GM21360 (cell line): ENCODE measurements around the gene CCDC91.
"Not testable (repeated sequence)": the region's sequence is repeated elsewhere in the genome, so short reads cannot be mapped to it uniquely, and the experiment has no call there.

ENCODE experiments used
- ATAC-seq: cut with Tn5 transposase; IDR thresholded peaks from one replicate; pipeline ENCODE4 v1.9.1; 2021; ENCODE audit warnings: mild to moderate bottlenecking, moderate library complexity; ENCODE audit not compliant: unreplicated experiment

CCDC91 gene

DNA sequence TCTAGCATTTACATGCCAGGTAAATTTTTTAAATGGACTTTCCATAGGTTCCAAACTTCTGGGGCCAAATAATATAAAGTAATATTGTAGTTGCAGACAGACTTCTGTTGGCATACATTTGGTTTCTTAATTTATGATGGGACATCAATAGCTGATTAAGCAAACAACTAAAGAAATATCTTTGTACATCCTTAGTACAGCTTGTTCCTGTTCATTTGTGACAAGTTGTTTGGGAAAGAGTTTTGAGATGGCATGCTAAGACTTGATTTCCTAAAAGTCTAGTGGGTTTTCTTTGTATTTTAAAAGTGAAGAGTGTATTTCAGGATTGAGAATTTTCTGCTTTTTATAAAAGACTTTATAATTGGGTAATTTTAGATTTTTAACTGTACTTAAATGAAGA, 41.0 kb downstream of the CCDC91 start:
- no peak for ATAC-seq

GRCh38 chr12:28232211-28232928, 42.1 kb downstream of the CCDC91 start:
- ATAC-seq = no peak

- ATAC-seq = no peak
These were observed 44.2 kb downstream of the CCDC91 start for GRCh38 chr12:28234444-28234843.

DNA sequence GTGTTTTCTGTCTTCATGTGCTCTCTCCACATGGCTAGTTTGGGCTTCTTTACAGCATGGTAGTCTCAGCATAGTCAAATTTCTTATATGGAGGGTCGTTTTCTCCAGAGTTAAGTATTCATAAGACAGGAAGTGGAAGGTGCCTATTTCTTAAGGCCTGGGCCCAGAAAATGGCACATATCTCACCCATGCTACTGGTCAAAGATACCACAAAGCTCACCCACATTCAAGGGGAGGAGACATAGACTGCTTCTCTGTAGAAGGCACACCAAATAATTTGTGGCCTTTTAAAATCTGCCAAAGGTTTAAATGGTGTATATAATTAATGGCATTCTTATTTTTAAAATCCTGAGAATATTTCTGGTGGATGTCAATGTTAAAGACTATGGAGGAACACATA, 44.8 kb downstream of the CCDC91 start:
- no peak for ATAC-seq

GRCh38 chr12:28235985-28236384, 45.7 kb downstream of the CCDC91 start:
- no peak for ATAC-seq

- ATAC-seq = no peak
These were observed 47.2 kb downstream of the CCDC91 start for GRCh38 chr12:28237423-28237822.

DNA sequence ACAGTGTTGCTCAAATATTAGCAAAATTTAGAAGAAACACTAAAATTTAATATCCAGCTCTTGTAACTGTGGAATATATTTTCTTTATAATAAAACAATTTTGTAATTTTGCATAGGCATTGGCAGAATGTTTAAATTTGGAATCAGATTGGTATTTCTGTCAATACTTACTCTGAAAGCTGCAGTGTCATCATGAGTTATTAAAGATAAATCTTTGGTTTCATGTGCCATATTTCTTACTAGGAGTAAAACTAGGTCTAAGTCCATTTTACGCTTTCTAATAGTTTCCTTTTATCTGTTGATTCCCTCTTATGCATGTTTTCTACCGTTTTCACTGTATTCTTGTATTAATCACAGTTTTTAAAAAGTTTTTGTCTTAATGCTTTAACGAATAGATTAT, 49.7 kb downstream of the CCDC91 start:
- no peak for ATAC-seq

DNA sequence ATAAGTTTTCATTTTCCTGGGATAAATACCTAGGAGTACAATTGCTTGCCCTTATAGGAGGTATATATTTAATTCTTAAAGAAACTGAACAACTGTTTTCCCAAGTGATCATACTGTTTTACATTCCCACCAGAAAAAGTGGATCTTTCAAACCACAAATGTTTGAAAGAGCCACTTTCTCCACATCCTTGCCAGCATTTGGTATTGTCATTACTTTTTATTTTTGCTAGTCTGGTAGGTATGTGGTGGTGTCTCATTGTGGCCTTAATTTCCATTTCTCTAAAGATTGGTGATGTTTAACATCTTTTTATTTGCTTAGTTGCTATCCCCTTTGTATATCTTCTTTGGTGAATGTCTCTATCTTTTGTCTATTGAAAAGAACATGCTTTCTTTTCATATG, 50.6 kb downstream of the CCDC91 start:
- ATAC-seq = no peak

- ATAC-seq = no peak
These were observed 51.9 kb downstream of the CCDC91 start for GRCh38 chr12:28242129-28242495.

GRCh38 chr12:28242496-28243309, 52.4 kb downstream of the CCDC91 start:
- no peak for ATAC-seq

DNA sequence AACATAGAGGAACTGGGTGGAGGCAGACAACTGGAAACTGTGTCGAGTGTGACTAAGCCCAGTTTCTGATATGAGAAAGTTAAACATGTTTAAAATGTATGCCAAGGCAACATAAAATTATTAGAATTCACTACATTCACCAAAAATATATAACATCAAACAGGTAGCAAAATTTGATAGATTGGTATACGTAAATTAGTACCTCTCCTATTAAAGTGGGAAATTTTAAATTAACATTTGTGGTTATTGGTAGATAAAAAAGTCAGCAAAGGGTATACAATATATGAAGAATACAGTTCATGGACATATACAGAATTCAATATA, 53.0 kb downstream of the CCDC91 start:
- ATAC-seq = no peak

GRCh38 chr12:28247806-28248205, 57.5 kb downstream of the CCDC91 start:
- no peak for ATAC-seq

- ATAC-seq = no peak
These were observed 58.4 kb downstream of the CCDC91 start for GRCh38 chr12:28248555-28249145.

DNA sequence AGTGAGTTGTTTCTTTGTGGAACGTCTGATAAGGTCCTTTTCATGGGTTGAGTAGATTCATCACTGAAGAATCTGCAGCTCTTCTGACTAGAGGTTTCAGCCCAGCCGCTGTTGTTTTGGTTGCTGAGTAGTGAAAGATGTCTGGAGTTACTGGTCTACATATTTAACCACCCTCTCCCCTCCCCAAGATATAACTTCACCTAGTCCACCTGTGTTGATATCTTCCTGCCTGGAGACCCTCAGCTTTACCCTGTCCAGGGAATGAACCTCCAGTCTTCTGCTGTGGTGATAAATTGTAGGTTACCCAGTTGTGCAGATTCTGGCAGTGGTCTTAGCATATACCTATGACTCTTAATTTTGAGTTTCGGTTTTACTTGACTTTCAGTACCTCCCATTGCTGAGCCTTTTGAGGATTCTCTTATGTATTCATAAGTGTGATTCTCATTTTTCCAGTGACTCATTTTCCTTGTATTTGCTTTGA, 62.9 kb downstream of the CCDC91 start:
- peak; percentile 72 for ATAC-seq

DNA sequence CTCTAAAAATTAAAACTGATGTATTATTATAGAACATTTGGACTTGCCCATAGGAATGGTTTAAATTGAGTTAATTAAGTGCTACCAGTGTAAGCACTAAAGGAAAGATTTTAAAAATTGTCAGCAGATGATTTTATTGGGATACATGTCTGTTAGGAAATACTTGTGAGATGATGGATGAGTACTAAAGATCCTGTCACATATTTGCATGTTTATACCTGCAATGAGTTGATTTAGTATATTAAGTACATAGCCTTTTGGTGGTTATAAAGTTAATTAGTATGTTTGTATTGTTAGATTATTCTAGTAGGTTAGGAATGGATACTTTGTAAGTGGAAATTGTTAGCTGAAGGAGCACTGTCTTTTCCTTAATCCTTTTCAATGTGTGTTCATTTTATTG, 67.2 kb downstream of the CCDC91 start:
- no peak for ATAC-seq

- ATAC-seq = no peak
These were observed 68.7 kb downstream of the CCDC91 start for GRCh38 chr12:28258998-28259397.

DNA sequence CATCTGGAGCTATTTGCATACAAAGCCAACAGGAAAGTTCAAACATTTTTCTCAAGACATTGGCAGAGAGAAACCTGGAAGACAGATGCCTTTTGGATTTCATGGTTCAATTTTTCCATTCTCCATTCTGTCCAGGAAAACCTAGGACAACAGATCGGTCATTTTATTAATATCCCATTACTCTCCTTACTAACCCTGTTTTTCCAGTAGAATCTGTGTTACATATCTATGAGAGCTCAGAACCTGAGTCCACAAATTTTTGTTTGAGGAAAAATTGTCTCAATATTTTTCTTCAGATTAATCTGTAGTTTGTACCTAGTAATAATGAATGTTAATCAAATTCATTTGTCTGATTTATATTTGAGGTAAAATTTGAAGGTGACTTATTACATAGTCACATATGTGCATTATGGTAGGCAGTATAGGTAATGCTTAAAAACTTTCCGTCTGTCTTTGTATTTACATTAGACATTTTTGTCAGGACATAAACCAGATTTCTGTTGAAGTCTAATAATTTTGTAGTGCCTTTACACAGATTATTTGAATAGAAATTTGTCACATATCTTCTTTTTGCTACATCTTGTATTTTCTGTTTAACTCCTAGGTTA, 75.3 kb downstream of the CCDC91 start:
- no peak for ATAC-seq

DNA sequence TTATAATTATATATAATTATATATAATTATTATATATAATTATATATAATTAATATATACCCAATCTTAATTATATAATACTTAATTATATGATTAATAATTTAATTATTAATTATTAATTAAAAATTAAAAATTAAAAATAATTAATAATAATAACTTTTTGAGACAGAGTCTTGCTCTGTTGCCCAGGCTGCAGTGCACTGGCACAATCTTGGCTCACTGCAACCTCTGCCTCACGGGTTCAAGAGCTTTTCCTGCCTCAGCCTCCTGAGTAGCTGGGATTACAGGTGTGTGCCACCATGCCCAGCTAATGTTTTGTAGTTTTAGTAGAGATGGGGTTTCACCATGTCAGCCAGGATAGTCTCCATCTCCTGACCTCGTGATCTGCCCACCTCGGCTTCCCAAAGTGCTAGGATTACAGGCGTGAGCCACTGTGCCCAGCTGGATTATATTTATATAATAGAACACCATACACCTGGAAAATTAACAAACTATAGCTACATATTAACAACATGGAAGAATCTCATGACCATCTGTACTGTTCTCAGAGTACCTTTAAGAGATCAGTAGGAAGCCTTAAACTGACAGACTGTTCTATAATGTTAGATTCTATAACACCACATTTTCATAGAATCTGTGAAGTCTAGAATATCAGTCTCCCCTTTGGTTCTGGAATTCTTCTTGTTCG, 77.8 kb downstream of the CCDC91 start:
- not testable (repeated sequence) for ATAC-seq

DNA sequence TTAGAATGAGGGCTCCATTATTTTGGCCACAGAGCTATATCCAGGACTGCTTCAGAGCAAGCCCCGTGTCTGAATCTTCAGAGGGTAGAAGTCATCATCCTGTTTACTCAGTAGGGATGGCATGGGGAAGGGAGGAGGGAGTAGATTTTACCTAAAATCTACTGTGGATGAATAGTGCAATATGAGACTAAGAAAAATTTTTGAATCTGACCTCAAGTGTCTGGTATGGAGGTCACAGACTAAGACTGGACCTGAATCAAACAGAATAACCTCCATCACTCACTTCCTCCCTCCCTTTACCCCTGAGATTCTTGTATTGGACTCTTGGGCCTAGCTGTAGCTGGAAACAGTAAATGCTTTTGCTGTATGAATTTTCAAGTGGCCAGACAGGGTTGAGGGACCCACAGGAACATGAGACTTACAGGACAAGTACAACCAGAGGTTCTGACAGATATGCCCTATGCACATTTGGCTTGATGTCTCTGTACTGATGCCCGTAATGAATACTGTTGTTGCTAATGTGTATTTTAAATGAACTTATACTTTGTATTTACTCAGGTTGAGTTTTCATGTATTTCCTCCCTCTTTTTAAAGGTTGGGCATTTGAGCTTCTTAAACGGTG, 78.5 kb downstream of the CCDC91 start:
- ATAC-seq = no peak

- no peak for ATAC-seq
These were observed 79.6 kb downstream of the CCDC91 start for GRCh38 chr12:28269851-28270250.

GRCh38 chr12:28278499-28278898, 88.2 kb downstream of the CCDC91 start:
- ATAC-seq = no peak
